ENCODE results near the gene POLN. TPM values are rescaled to one million over a fixed set of nuclear protein-coding genes. Genes with fewer than 3 reads are reported as not detected.

POLN gene
- total RNA-seq, 2 donors from 2014 or later = 1.6 to 2.8 TPM

DNA sequence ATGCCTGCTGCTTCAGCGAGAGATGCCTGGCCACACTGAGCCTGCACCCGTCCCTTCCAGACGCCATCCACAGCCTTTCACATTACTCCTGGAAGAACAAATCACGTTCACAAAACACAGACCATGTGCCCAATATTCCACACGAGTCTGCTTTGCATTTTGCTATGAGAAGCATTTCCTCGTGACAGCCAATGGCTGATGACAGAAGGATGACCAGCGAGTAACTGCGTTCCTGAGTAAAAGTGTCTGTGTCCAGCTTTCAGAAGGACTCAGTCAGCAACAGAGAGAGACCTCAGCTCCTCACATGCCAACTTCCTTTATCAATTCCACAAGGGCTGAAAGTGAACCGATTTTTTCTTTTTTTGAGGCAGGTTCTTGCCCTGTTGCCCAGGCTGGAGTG lies 163.3 kb downstream of the POLN start:
- no peak overlapping the region for H3K4me3 ChIP-seq
- no peaks in the 10 kb centered on the region for H3K27me3 ChIP-seq
- H3K27ac ChIP-seq = no peak overlapping the region
- no peaks in the 10 kb centered on the region for H3K9me3 ChIP-seq
- no peak for TF ChIP-seq CTCF (IDR thresholded peaks at IDR 0.05)
- H3K4me1 ChIP-seq = no peaks in the 10 kb centered on the region
- DNase-seq = no peak
- no peaks in the 10 kb centered on the region for H3K36me3 ChIP-seq
- no peak overlapping the region for H3K9ac ChIP-seq (ENCODE audit: low read depth in 2 of 2, low read length in 2 of 2)
- intact Hi-C loops (cut with DNase I) = no loop called here

GRCh38 chr4:2077537-2078460 lies 164.1 kb downstream of the POLN start:
- Histone ChIP-seq H3K4me1 (no peaks in the 10 kb centered on the region), H3K9me3 (no peaks in the 10 kb centered on the region), H3K27ac (no peak overlapping the region), H3K36me3 (no peaks in the 10 kb centered on the region), H3K27me3 (no peaks in the 10 kb centered on the region), H3K4me3 (no peak overlapping the region), H3K9ac (ENCODE audit: low read depth in 2 of 2, low read length in 2 of 2) (no peak overlapping the region)
- DNase-seq = no peak
- TF ChIP-seq CTCF (IDR thresholded peaks at IDR 0.05) = no peak
- intact Hi-C loops (cut with DNase I) = no loop called here

- Histone ChIP-seq H3K9ac (ENCODE audit: low read depth in 2 of 2, low read length in 2 of 2) (no peak overlapping the region), H3K36me3 (no peaks in the 10 kb centered on the region), H3K4me1 (no peaks in the 10 kb centered on the region), H3K9me3 (no peaks in the 10 kb centered on the region), H3K27me3 (no peaks in the 10 kb centered on the region), H3K4me3 (no peak overlapping the region), H3K27ac (no peak overlapping the region)
- no peak for TF ChIP-seq CTCF (IDR thresholded peaks at IDR 0.05)
- DNase-seq = no peak
- intact Hi-C loops (cut with DNase I) = no loop called here
These were observed 164.9 kb downstream of the POLN start for GRCh38 chr4:2076908-2077536.

DNA sequence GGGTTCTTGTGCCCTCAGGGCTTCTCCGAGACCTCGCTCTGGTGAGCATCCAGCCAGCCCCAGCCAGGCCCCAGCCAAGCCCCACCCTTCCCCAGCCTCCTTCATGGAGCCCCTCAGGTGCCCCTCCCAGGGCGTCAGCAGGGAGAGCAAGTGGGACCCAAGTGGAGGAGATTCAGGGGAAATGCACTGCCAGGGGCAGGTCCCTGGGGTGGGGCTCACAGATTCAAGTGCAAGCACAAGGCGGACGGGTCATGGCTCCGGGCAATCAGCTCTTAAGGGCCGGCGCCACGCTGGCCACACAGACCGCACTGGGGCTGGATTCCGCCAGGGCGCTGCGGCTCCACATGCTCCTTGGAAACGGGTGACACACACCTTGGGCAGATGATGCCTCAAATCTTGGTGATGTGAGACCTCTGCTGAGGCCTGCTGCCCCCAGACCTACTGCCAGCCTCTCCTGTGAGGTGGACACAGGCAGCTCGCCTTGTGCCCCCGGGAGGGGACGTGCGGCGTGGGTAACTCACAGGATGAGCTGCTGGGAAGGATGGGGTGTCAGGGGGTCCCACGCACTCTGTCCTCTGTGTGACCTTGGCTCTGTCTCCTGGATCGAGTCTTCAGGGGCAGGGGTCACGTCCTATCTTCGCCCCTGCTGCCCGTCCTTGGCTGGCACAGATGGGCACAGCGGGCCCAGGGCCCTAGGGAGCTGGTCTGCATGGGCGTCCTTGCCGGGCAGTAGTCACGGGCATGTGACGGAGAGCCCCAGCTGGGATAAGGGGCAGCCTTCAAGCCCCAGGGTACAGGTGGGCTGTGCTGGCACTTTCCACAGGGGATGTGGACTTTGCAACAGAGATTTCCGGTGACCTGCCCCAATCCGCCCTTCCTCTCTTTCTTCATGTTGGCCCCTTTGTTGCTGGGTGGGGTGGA lies 165.7 kb downstream of the POLN start:
- H3K9ac ChIP-seq (ENCODE audit: low read depth in 2 of 2, low read length in 2 of 2) = no peak overlapping the region
- H3K27ac ChIP-seq = no peak overlapping the region
- intact Hi-C loops (cut with DNase I) = no loop called here
- no peak for DNase-seq
- no peaks in the 10 kb centered on the region for H3K27me3 ChIP-seq
- no peaks in the 10 kb centered on the region for H3K36me3 ChIP-seq
- H3K9me3 ChIP-seq = no peaks in the 10 kb centered on the region
- no peaks in the 10 kb centered on the region for H3K4me1 ChIP-seq
- H3K4me3 ChIP-seq = no peak overlapping the region
- TF ChIP-seq CTCF (IDR thresholded peaks at IDR 0.05) = no peak
